ENCODE measurements around the gene HNRNPAB. TPM values are rescaled to one million over a fixed set of nuclear protein-coding genes. Genes with fewer than 3 reads are reported as not detected.

HNRNPAB gene
- total RNA-seq, 4 donors from 2014 or later, result 115 to 199 (median 169) TPM

- Histone ChIP-seq H3K27me3 (no peaks in the 10 kb centered on the region), H3K4me3 (no peak overlapping the region), H3K4me1 (no peaks in the 10 kb centered on the region), H3K9me3 (no peaks in the 10 kb centered on the region), H3K27ac (no peak overlapping the region), H3K36me3 (no peaks in the 10 kb centered on the region)
- intact Hi-C loops (cut with DNase I; ENCODE audit: low total_unique reads), result no loop called here
- in situ Hi-C loops (cut with MboI; ENCODE audit: low pct_ligation_motif_present in 1 of 4, low pct_unique_long_range_greater_than_20kb in 1 of 4, low sequenced_read_pairs in 3 of 4), result no loop called here
- no peak for DNase-seq
- WGBS, 2 donors (ENCODE audit: low coverage in 1 of 2), result 76 to 81% methylated on average over 6 of the region's 6 CpGs
- no peak for TF ChIP-seq CTCF (IDR thresholded peaks at IDR 0.05)
- TF ChIP-seq POLR2AphosphoS5 (IDR thresholded peaks at IDR 0.05), result no peak
- TF ChIP-seq POLR2A (IDR thresholded peaks at IDR 0.05), result no peak
- no peak for TF ChIP-seq EP300 (IDR thresholded peaks at IDR 0.05; ENCODE audit: low read depth)
Measured at GRCh38 chr5:178176791-178177190, 27.5 kb upstream of the HNRNPAB start.

- in situ Hi-C loops (cut with MboI; ENCODE audit: low pct_ligation_motif_present in 1 of 4, low pct_unique_long_range_greater_than_20kb in 1 of 4, low sequenced_read_pairs in 3 of 4), result no loop called here
- no peak for TF ChIP-seq POLR2AphosphoS5 (IDR thresholded peaks at IDR 0.05)
- TF ChIP-seq EP300 (IDR thresholded peaks at IDR 0.05; ENCODE audit: low read depth), result no peak
- TF ChIP-seq CTCF (IDR thresholded peaks at IDR 0.05), result no peak
- TF ChIP-seq POLR2A (IDR thresholded peaks at IDR 0.05), result no peak
- no peaks in the 10 kb centered on the region for H3K4me1 ChIP-seq
- H3K27me3 ChIP-seq, result no peaks in the 10 kb centered on the region
- H3K36me3 ChIP-seq, result no peaks in the 10 kb centered on the region
- no peak overlapping the region for H3K27ac ChIP-seq
- 90% methylated on average over 8 of the region's 8 CpGs; no CpG with 5 or more reads in 1 of the 2 donors for WGBS, 2 donors (ENCODE audit: low coverage in 1 of 2)
- H3K9me3 ChIP-seq, result no peaks in the 10 kb centered on the region
- DNase-seq, result no peak
- H3K4me3 ChIP-seq, result no peak overlapping the region
- intact Hi-C loops (cut with DNase I; ENCODE audit: low total_unique reads), result no loop called here
Measured at GRCh38 chr5:178177569-178177968, 26.8 kb upstream of the HNRNPAB start.

- no peak for DNase-seq
- Histone ChIP-seq H3K27ac (no peak overlapping the region), H3K4me3 (no peak overlapping the region), H3K9me3 (no peaks in the 10 kb centered on the region), H3K36me3 (no peaks in the 10 kb centered on the region), H3K27me3 (no peaks in the 10 kb centered on the region), H3K4me1 (no peaks in the 10 kb centered on the region)
- 41 to 57% methylated on average over 5 to 9 of the region's 9 CpGs for WGBS, 2 donors (ENCODE audit: low coverage in 1 of 2)
- in situ Hi-C loops (cut with MboI; ENCODE audit: low pct_ligation_motif_present in 1 of 4, low pct_unique_long_range_greater_than_20kb in 1 of 4, low sequenced_read_pairs in 3 of 4) (no loop called here), intact Hi-C loops (cut with DNase I; ENCODE audit: low total_unique reads) (no loop called here)
- no peak for TF ChIP-seq POLR2AphosphoS5 (IDR thresholded peaks at IDR 0.05)
- TF ChIP-seq EP300 (IDR thresholded peaks at IDR 0.05; ENCODE audit: low read depth), result no peak
- TF ChIP-seq POLR2A (IDR thresholded peaks at IDR 0.05), result no peak
- TF ChIP-seq CTCF (IDR thresholded peaks at IDR 0.05), result no peak
Measured at GRCh38 chr5:178180141-178180863, 24.0 kb upstream of the HNRNPAB start.

- in situ Hi-C loops (cut with MboI; ENCODE audit: low pct_ligation_motif_present in 1 of 4, low pct_unique_long_range_greater_than_20kb in 1 of 4, low sequenced_read_pairs in 3 of 4), result no loop called here
- DNase-seq, result no peak
Measured at GRCh38 chr5:178182158-178182876, 22.0 kb upstream of the HNRNPAB start.

More at GRCh38 chr5:178182158-178182876, 22.0 kb upstream of the HNRNPAB start:
- H3K9me3 ChIP-seq, result no peaks in the 10 kb centered on the region
- H3K4me3 ChIP-seq, result no peak overlapping the region
- no peak overlapping the region for H3K27ac ChIP-seq
- no peaks in the 10 kb centered on the region for H3K36me3 ChIP-seq
- H3K4me1 ChIP-seq, result no peaks in the 10 kb centered on the region
- no peaks in the 10 kb centered on the region for H3K27me3 ChIP-seq
- no peak for TF ChIP-seq CTCF (IDR thresholded peaks at IDR 0.05)
- no peak for TF ChIP-seq EP300 (IDR thresholded peaks at IDR 0.05; ENCODE audit: low read depth)
- TF ChIP-seq POLR2AphosphoS5 (IDR thresholded peaks at IDR 0.05), result no peak
- TF ChIP-seq POLR2A (IDR thresholded peaks at IDR 0.05), result no peak
- WGBS, 2 donors (ENCODE audit: low coverage in 1 of 2), result 24 to 46% methylated on average over 3 to 4 of the region's 4 CpGs
- intact Hi-C loops (cut with DNase I; ENCODE audit: low total_unique reads), result no loop called here
